HEK293 (cell line): ENCODE data around the gene MRPS5.
A peak's percentile ranks its signal among the peaks of the same experiment; 100 is the strongest.

ENCODE experiments used
- ATF2 ChIP-seq: fragments of 450-650 bp; formaldehyde crosslinking; IDR thresholded peaks from 2 replicates; pipeline ENCODE4 v1.5.1; 2016; ENCODE audit warnings: missing biosample characterization, missing genetic modification characterization, low read depth
- CTCF ChIP-seq: fragments of 450-650 bp; formaldehyde crosslinking; IDR thresholded peaks from 2 replicates; pipeline ENCODE4 v1.5.1; 2016; ENCODE audit warnings: missing biosample characterization, missing genetic modification characterization
- HOXA7 ChIP-seq: sonication (generic); formaldehyde crosslinking; IDR thresholded peaks from 2 replicates; pipeline ENCODE4 v1.8.1; 2022; ENCODE audit warnings: missing genetic modification reagents, borderline replicate concordance
- IKZF3 ChIP-seq: fragments of 450-650 bp; IDR thresholded peaks from 2 replicates; pipeline ENCODE4 v1.5.0; 2018; ENCODE audit warnings: missing biosample characterization, mild to moderate bottlenecking, missing genetic modification characterization, moderate library complexity
- KLF17 ChIP-seq: fragments of 450-650 bp; formaldehyde crosslinking; IDR thresholded peaks from 2 replicates; pipeline ENCODE4 v1.5.1; 2016; ENCODE audit warnings: missing biosample characterization, missing genetic modification characterization
- KLF7 ChIP-seq: fragments of 450-650 bp; formaldehyde crosslinking; IDR thresholded peaks from 2 replicates; pipeline ENCODE4 v1.5.1; 2016; ENCODE audit warnings: missing biosample characterization, missing genetic modification characterization, borderline replicate concordance
- KLF8 ChIP-seq: fragments of 450-650 bp; formaldehyde crosslinking; IDR thresholded peaks from 2 replicates; pipeline ENCODE4 v1.5.1; 2016; ENCODE audit warnings: missing biosample characterization, missing genetic modification characterization
- ZBTB11 ChIP-seq: fragments of 450-650 bp; formaldehyde crosslinking; conservative IDR thresholded peaks from 2 replicates; pipeline ENCODE4 v1.5.1; 2016; ENCODE audit warnings: low read depth, missing biosample characterization, missing genetic modification characterization
- ZBTB7A ChIP-seq: fragments of 450-650 bp; formaldehyde crosslinking; IDR thresholded peaks from 2 replicates; pipeline ENCODE4 v1.5.1; 2016; ENCODE audit warnings: low read depth, missing biosample characterization, missing genetic modification characterization
- ZFP41 ChIP-seq: fragments of 450-650 bp; formaldehyde crosslinking; IDR thresholded peaks from 2 replicates; pipeline ENCODE4 v1.5.1; 2016; ENCODE audit warnings: missing biosample characterization, missing genetic modification characterization, borderline replicate concordance
- ZFP69B ChIP-seq: fragments of 450-650 bp; formaldehyde crosslinking; IDR thresholded peaks from 2 replicates; pipeline ENCODE4 v1.5.1; 2016; ENCODE audit warnings: missing biosample characterization, missing genetic modification characterization
- ZNF112 ChIP-seq: fragments of 450-650 bp; formaldehyde crosslinking; IDR thresholded peaks from 2 replicates; pipeline ENCODE4 v1.5.0; 2017; ENCODE audit warnings: missing biosample characterization, missing genetic modification characterization
- ZNF266 ChIP-seq: fragments of 450-650 bp; formaldehyde crosslinking; IDR thresholded peaks from 2 replicates; pipeline ENCODE4 v1.5.1; 2016; ENCODE audit warnings: missing biosample characterization, missing genetic modification characterization, low read depth
- ZNF350 ChIP-seq: fragments of 450-650 bp; formaldehyde crosslinking; IDR thresholded peaks from 2 replicates; pipeline ENCODE4 v1.5.0; 2017; ENCODE audit warnings: missing biosample characterization, mild to moderate bottlenecking, missing genetic modification characterization
- ZNF37A ChIP-seq: fragments of 450-650 bp; IDR thresholded peaks from 2 replicates; pipeline ENCODE4 v1.5.1; 2018; ENCODE audit warnings: missing biosample characterization, missing genetic modification characterization
- ZNF404 ChIP-seq: fragments of 450-650 bp; formaldehyde crosslinking; IDR thresholded peaks from 2 replicates; pipeline ENCODE4 v1.5.1; 2017; ENCODE audit warnings: missing biosample characterization, missing genetic modification characterization
- ZNF426 ChIP-seq: fragments of 450-650 bp; formaldehyde crosslinking; IDR thresholded peaks from 2 replicates; pipeline ENCODE4 v1.5.1; 2017; ENCODE audit warnings: missing biosample characterization, missing genetic modification characterization, mild to moderate bottlenecking, inconsistent platforms, moderate library complexity
- ZNF518A ChIP-seq: fragments of 450-650 bp; formaldehyde crosslinking; conservative IDR thresholded peaks from 2 replicates; pipeline ENCODE4 v1.5.1; 2016; ENCODE audit warnings: low read depth, missing biosample characterization, missing genetic modification characterization
- ZNF529 ChIP-seq: fragments of 450-650 bp; formaldehyde crosslinking; IDR thresholded peaks from 2 replicates; pipeline ENCODE4 v1.5.1; 2017; ENCODE audit warnings: missing genetic modification characterization, missing biosample characterization; ENCODE audit not compliant: insufficient replicate concordance
- ZNF596 ChIP-seq: fragments of 450-650 bp; IDR thresholded peaks from 2 replicates; pipeline ENCODE4 v1.5.0; 2018; ENCODE audit warnings: missing biosample characterization, mild to moderate bottlenecking, missing genetic modification characterization, moderate library complexity
- ZNF629 ChIP-seq: fragments of 450-650 bp; formaldehyde crosslinking; IDR thresholded peaks from 2 replicates; pipeline ENCODE4 v1.5.1; 2017; ENCODE audit warnings: missing biosample characterization, missing genetic modification characterization
- ZNF791 ChIP-seq: fragments of 450-650 bp; formaldehyde crosslinking; IDR thresholded peaks from 2 replicates; pipeline ENCODE4 v1.5.1; 2016; ENCODE audit warnings: missing biosample characterization, missing genetic modification characterization
- ZSCAN18 ChIP-seq: fragments of 450-650 bp; formaldehyde crosslinking; IDR thresholded peaks from 2 replicates; pipeline ENCODE4 v1.5.1; 2016; ENCODE audit warnings: missing biosample characterization, missing genetic modification characterization
- ZSCAN30 ChIP-seq: fragments of 450-650 bp; IDR thresholded peaks from 2 replicates; pipeline ENCODE4 v1.5.1; 2018; ENCODE audit warnings: missing biosample characterization, mild to moderate bottlenecking, missing genetic modification characterization, moderate library complexity
- ZXDB ChIP-seq: fragments of 450-650 bp; formaldehyde crosslinking; IDR thresholded peaks from 2 replicates; pipeline ENCODE4 v1.5.1; 2016; ENCODE audit warnings: missing biosample characterization, missing genetic modification characterization

Gene MRPS5

GRCh38 chr2:95121407-95122196 is at the start of gene MRPS5 (continued):
- no peak for TF ChIP-seq ZNF596 (tag by site-specific recombination)
- no peak for TF ChIP-seq ZNF112
- TF ChIP-seq ZNF404 (tag by site-specific recombination), result no peak
- TF ChIP-seq ZNF426 (tag by site-specific recombination), result no peak
- no peak for TF ChIP-seq ZBTB7A (tag by site-specific recombination)
- 0 out of 2 replicates have a peak, but pooled peaks have one; percentile 48 for TF ChIP-seq KLF7
- TF ChIP-seq ZFP69B (tag by site-specific recombination), result no peak
- TF ChIP-seq ZNF350, result no peak
- peak; percentile 32; the same call in 1 of the 2 replicates for TF ChIP-seq ZBTB11
- TF ChIP-seq ZNF518A, result no peak
- peak; percentile 75 for TF ChIP-seq CTCF (tag by site-specific recombination)
- peak; percentile 46; the same call in 1 of the 2 replicates for TF ChIP-seq KLF17
- TF ChIP-seq ZXDB (tag by site-specific recombination), result peak; percentile 42; the same call in 1 of the 2 replicates
- TF ChIP-seq ZSCAN18 (tag by site-specific recombination), result no peak
- no peak for TF ChIP-seq HOXA7 (CRISPR knock-in tag)
- TF ChIP-seq ATF2 (tag by site-specific recombination), result no peak
- TF ChIP-seq ZSCAN30 (tag by site-specific recombination), result peak; percentile 66
- no peak for TF ChIP-seq ZNF37A
- TF ChIP-seq ZNF266 (tag by site-specific recombination), result no peak
- no peak for TF ChIP-seq IKZF3
- TF ChIP-seq ZNF629 (tag by site-specific recombination), result 0 out of 2 replicates have a peak, but pooled peaks have one; percentile 25
- no peak for TF ChIP-seq ZNF529 (tag by site-specific recombination)
- no peak for TF ChIP-seq ZNF791 (tag by site-specific recombination)
- TF ChIP-seq KLF8 (tag by site-specific recombination), result peak; percentile 82; the same call in 1 of the 2 replicates
- no peak for TF ChIP-seq ZFP41
